ENCODE data around the gene ARHGAP18. TPM values are rescaled to one million over a fixed set of nuclear protein-coding genes. Genes with fewer than 3 reads are reported as not detected.

The ARHGAP18 gene
- total and polyA plus RNA-seq, 10 of the 15 experiments (the other 5 are each of a cell fraction or from before 2014, with no cell fraction given): 18.2 to 52.2 (median 31.7) TPM

- TF ChIP-seq ZBTB40 (IDR thresholded peaks at IDR 0.05; ENCODE audit: borderline replicate concordance) (no peak), ZNF622 (IDR thresholded peaks at IDR 0.05) (no peak), HDAC2 (IDR thresholded peaks at IDR 0.05) (no peak), JUNB (IDR thresholded peaks at IDR 0.05) (no peak), TCF7 (IDR thresholded peaks at IDR 0.05; ENCODE audit: borderline replicate concordance) (no peak), SUPT20H (IDR thresholded peaks at IDR 0.05; ENCODE audit: borderline replicate concordance, control insufficient read depth, low read depth, low read length) (no peak), KAT2A (conservative IDR thresholded peaks at IDR 0.05; ENCODE audit: control insufficient read depth, low read depth, low read length) (no peak), FOS (IDR thresholded peaks at IDR 0.05; ENCODE audit: borderline replicate concordance, extremely low read depth, insufficient read length) (no peak), MEF2A (IDR thresholded peaks at IDR 0.05; ENCODE audit: insufficient read depth, low read depth, low read length) (0 out of 2 replicates have a peak, but pooled peaks have one; percentile 54), ZNF384 (IDR thresholded peaks at IDR 0.05; ENCODE audit: borderline replicate concordance, low read depth, low read length) (no peak), ZNF217 (IDR thresholded peaks at IDR 0.05) (no peak), ATF3 (IDR thresholded peaks at IDR 0.05; ENCODE audit: borderline replicate concordance, extremely low read depth, low read depth, low read length) (peak; percentile 10; the same call in 1 of the 2 replicates), CBX5 (IDR thresholded peaks at IDR 0.05; ENCODE audit: low read depth) (no peak), IKZF1 (conservative IDR thresholded peaks at IDR 0.05) (no peak; the same call in 1 of the 2 replicates), PML (IDR thresholded peaks at IDR 0.05; ENCODE audit: low read length) (no peak; the same call in 1 of the 2 replicates), NBN (IDR thresholded peaks at IDR 0.05) (no peak; the same call in 1 of the 2 replicates), BCL11A (IDR thresholded peaks at IDR 0.05; ENCODE audit: low read depth, low read length) (no peak), SPI1 (IDR thresholded peaks at IDR 0.05; ENCODE audit: borderline replicate concordance, insufficient read depth, low read depth, low read length) (peak; percentile 26; the same call in 1 of the 2 replicates)
- TF ChIP-seq, protein P1, sequence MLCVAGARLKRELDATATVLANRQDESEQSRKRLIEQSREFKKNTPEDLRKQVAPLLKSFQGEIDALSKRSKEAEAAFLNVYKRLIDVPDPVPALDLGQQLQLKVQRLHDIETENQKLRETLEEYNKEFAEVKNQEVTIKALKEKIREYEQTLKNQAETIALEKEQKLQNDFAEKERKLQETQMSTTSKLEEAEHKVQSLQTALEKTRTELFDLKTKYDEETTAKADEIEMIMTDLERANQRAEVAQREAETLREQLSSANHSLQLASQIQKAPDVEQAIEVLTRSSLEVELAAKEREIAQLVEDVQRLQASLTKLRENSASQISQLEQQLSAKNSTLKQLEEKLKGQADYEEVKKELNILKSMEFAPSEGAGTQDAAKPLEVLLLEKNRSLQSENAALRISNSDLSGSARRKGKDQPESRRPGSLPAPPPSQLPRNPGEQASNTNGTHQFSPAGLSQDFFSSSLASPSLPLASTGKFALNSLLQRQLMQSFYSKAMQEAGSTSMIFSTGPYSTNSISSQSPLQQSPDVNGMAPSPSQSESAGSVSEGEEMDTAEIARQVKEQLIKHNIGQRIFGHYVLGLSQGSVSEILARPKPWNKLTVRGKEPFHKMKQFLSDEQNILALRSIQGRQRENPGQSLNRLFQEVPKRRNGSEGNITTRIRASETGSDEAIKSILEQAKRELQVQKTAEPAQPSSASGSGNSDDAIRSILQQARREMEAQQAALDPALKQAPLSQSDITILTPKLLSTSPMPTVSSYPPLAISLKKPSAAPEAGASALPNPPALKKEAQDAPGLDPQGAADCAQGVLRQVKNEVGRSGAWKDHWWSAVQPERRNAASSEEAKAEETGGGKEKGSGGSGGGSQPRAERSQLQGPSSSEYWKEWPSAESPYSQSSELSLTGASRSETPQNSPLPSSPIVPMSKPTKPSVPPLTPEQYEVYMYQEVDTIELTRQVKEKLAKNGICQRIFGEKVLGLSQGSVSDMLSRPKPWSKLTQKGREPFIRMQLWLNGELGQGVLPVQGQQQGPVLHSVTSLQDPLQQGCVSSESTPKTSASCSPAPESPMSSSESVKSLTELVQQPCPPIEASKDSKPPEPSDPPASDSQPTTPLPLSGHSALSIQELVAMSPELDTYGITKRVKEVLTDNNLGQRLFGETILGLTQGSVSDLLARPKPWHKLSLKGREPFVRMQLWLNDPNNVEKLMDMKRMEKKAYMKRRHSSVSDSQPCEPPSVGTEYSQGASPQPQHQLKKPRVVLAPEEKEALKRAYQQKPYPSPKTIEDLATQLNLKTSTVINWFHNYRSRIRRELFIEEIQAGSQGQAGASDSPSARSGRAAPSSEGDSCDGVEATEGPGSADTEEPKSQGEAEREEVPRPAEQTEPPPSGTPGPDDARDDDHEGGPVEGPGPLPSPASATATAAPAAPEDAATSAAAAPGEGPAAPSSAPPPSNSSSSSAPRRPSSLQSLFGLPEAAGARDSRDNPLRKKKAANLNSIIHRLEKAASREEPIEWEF (IDR thresholded peaks at IDR 0.05; ENCODE audit: insufficient replicate concordance, low read depth, low read length): no peak
Measured at GRCh38 chr6:129748212-129748900, 38.4 kb upstream of the ARHGAP18 start (continued).

Measured in GM12878 (cell line).